IMR-90 (cell line): ENCODE data around the gene TULP4. TPM values are rescaled to one million over a fixed set of nuclear protein-coding genes. Genes with fewer than 3 reads are reported as not detected.

Experiments
- ATAC-seq: fragments of 200-7000 bp; cut with Tn5 transposase; 2 replicates; pipeline ENCODE4 v1.9.1; 2020; ENCODE audit warnings: low read depth, mild to moderate bottlenecking, moderate library complexity
- BruUV-seq: library from RNA; stranded (reverse); fragments of 400-500 nt; replicated peaks from 2 replicates; lab custom pipeline; 2021; lab: Mats Ljungman, UMichigan
- CTCF ChIA-PET: fragments of 300-600 bp; formaldehyde crosslinking; extraction: SDS; loops from one replicate; lab custom pipeline; 2021; ENCODE audit warnings: antibody characterized with exemption; lab: Yijun Ruan, JAX
- POLR2A ChIA-PET: fragments of 300-600 bp; sonication (Branson Sonifier 250); formaldehyde crosslinking; loops from one replicate; lab custom pipeline; 2022; ENCODE audit warnings: antibody characterized with exemption; ENCODE audit not compliant: unreplicated experiment; lab: Charles Lee
- DNase-seq: peaks from one replicate; pipeline ENCODE4 v3.0.0; 2013
- H2AFZ ChIP-seq: replicated peaks from 2 replicates; pipeline ENCODE3; 2013; ENCODE audit warnings: low read length, mild to moderate bottlenecking; ENCODE audit not compliant: poor library complexity
- H2AK5ac ChIP-seq: 2 replicates; pipeline ENCODE4 v1.6.1; 2013; ENCODE audit warnings: low read depth, low read length, inconsistent platforms
- H2AK9ac ChIP-seq: replicated peaks from 2 replicates; pipeline ENCODE3; 2013; ENCODE audit warnings: mild to moderate bottlenecking, low read depth, low read length, moderate library complexity; ENCODE audit not compliant: poor library complexity
- H2BK120ac ChIP-seq: 2 replicates; pipeline ENCODE4 v1.6.1; 2013; ENCODE audit warnings: low read depth, low read length, inconsistent platforms
- H2BK15ac ChIP-seq: 3 replicates; pipeline ENCODE4 v1.6.1; 2013; ENCODE audit warnings: low read depth, low read length, inconsistent platforms
- H2BK20ac ChIP-seq: 2 replicates; pipeline ENCODE4 v1.6.1; 2013; ENCODE audit warnings: low read depth, mild to moderate bottlenecking, inconsistent platforms, low read length, moderate library complexity
- H2BK5ac ChIP-seq: 2 replicates; pipeline ENCODE4 v1.6.1; 2013; ENCODE audit warnings: mild to moderate bottlenecking, low read depth, low read length, inconsistent platforms; ENCODE audit not compliant: poor library complexity, severe bottlenecking
- H3K14ac ChIP-seq: replicated peaks from 2 replicates; pipeline ENCODE4 v1.6.1; 2013; ENCODE audit warnings: low read depth, low read length, inconsistent platforms
- H3K18ac ChIP-seq: 2 replicates; pipeline ENCODE4 v1.6.1; 2013; ENCODE audit warnings: low read depth, low read length, control low read depth
- H3K23ac ChIP-seq: 2 replicates; pipeline ENCODE4 v1.6.1; 2013; ENCODE audit warnings: low read depth, low read length, inconsistent platforms
- H3K27ac ChIP-seq: 2 replicates; pipeline ENCODE4 v1.5.1; 2013; ENCODE audit warnings: mild to moderate bottlenecking, control low read depth, low read length; ENCODE audit not compliant: insufficient read depth
- H3K27me3 ChIP-seq: 2 replicates; pipeline ENCODE4 v1.6.1; 2013; ENCODE audit warnings: low read length; ENCODE audit not compliant: control insufficient read depth, insufficient read depth
- H3K36me3 ChIP-seq: 2 replicates; pipeline ENCODE4 v1.6.1; 2013; ENCODE audit warnings: low read length, mixed read lengths; ENCODE audit not compliant: control insufficient read depth, insufficient read depth
- H3K4ac ChIP-seq: 2 replicates; pipeline ENCODE4 v1.6.1; 2013; ENCODE audit warnings: low read depth, low read length, inconsistent platforms
- H3K4me1 ChIP-seq: 2 replicates; pipeline ENCODE4 v1.6.1; 2013; ENCODE audit warnings: low read length, mixed read lengths; ENCODE audit not compliant: control insufficient read depth, insufficient read depth
- H3K4me2 ChIP-seq: 2 replicates; pipeline ENCODE4 v1.6.1; 2013; ENCODE audit warnings: low read depth, mild to moderate bottlenecking, control low read depth, low read length, moderate library complexity
- H3K4me3 ChIP-seq: 2 replicates; pipeline ENCODE4 v1.5.1; 2013; ENCODE audit warnings: low read depth, mild to moderate bottlenecking, control low read depth, low read length, moderate library complexity; ENCODE audit not compliant: insufficient read depth
- H3K56ac ChIP-seq: 2 replicates; pipeline ENCODE4 v1.6.1; 2013; ENCODE audit warnings: low read length, inconsistent platforms; ENCODE audit not compliant: insufficient read depth; ENCODE audit errors: extremely low read depth
- H3K79me1 ChIP-seq, 2 experiments: 2 replicates each; pipeline ENCODE4 v1.6.1; 2013; ENCODE audit warnings: low read length in 2 of 2, inconsistent platforms in 1 of 2, low read depth in 1 of 2
- H3K9ac ChIP-seq: 2 replicates; pipeline ENCODE4 v1.6.1; 2013; ENCODE audit warnings: low read depth, low read length, control low read depth
- H3K9me1 ChIP-seq: 2 replicates; pipeline ENCODE4 v1.6.1; 2013; ENCODE audit warnings: low read length, inconsistent platforms; ENCODE audit not compliant: insufficient read depth
- H3K9me3 ChIP-seq: 2 replicates; pipeline ENCODE4 v1.6.1; 2013; ENCODE audit warnings: low read length; ENCODE audit not compliant: control insufficient read depth, insufficient read depth
- H4K20me1 ChIP-seq: 2 replicates; pipeline ENCODE4 v1.6.1; 2013; ENCODE audit warnings: low read length, inconsistent platforms; ENCODE audit not compliant: insufficient read depth
- H4K5ac ChIP-seq: 2 replicates; pipeline ENCODE4 v1.6.1; 2013; ENCODE audit warnings: mild to moderate bottlenecking, low read depth, low read length, control low read depth
- H4K8ac ChIP-seq, 2 experiments: 2 replicates each; pipeline ENCODE4 v1.6.1; 2013; ENCODE audit warnings: low read depth in 2 of 2, low read length in 2 of 2, control low read depth in 1 of 2, inconsistent platforms in 1 of 2
- H4K91ac ChIP-seq: 2 replicates; pipeline ENCODE4 v1.6.1; 2013; ENCODE audit warnings: low read depth, low read length, inconsistent platforms; ENCODE audit not compliant: insufficient read depth
- BHLHE40 ChIP-seq: fragments of 150-350 bp; IDR thresholded peaks from 2 replicates; pipeline ENCODE4 v1.6.1; 2016; ENCODE audit warnings: mild to moderate bottlenecking, low read depth, low read length
- CEBPB ChIP-seq: IDR thresholded peaks from 2 replicates; pipeline ENCODE4 v1.6.1; 2012; ENCODE audit warnings: low read depth, low read length, improper control_type of control experiment
- CHD1 ChIP-seq: IDR thresholded peaks from 2 replicates; pipeline ENCODE4 v1.6.1; 2012; ENCODE audit warnings: low read depth, low read length, improper control_type of control experiment
- FOS ChIP-seq: fragments of 150-350 bp; IDR thresholded peaks from 2 replicates; pipeline ENCODE4 v1.6.1; 2016; ENCODE audit warnings: low read depth, low read length
- MAFK ChIP-seq: IDR thresholded peaks from 2 replicates; pipeline ENCODE4 v1.6.1; 2012; ENCODE audit warnings: low read depth, low read length, improper control_type of control experiment
- MAZ ChIP-seq: IDR thresholded peaks from 2 replicates; pipeline ENCODE4 v1.6.1; 2012; ENCODE audit warnings: low read depth, mild to moderate bottlenecking, low read length, improper control_type of control experiment, moderate library complexity, borderline replicate concordance
- MXI1 ChIP-seq: IDR thresholded peaks from 2 replicates; pipeline ENCODE4 v1.6.1; 2012; ENCODE audit warnings: low read depth, mild to moderate bottlenecking, low read length, moderate library complexity, borderline replicate concordance
- NFE2L2 ChIP-seq: fragments of 150-350 bp; IDR thresholded peaks from 2 replicates; pipeline ENCODE4 v1.6.1; 2016; ENCODE audit warnings: low read depth, mild to moderate bottlenecking, low read length
- POLR2A ChIP-seq: IDR thresholded peaks from 2 replicates; pipeline ENCODE4 v1.6.1; 2012; ENCODE audit warnings: mild to moderate bottlenecking, low read depth, low read length
- RAD21 ChIP-seq: IDR thresholded peaks from 2 replicates; pipeline ENCODE4 v1.6.1; 2012; ENCODE audit warnings: low read length, improper control_type of control experiment
- RCOR1 ChIP-seq: IDR thresholded peaks from 2 replicates; pipeline ENCODE4 v1.6.1; 2012; ENCODE audit warnings: mild to moderate bottlenecking, low read length, improper control_type of control experiment; ENCODE audit not compliant: insufficient replicate concordance
- RFX5 ChIP-seq: IDR thresholded peaks from 2 replicates; pipeline ENCODE4 v1.8.0; 2012; ENCODE audit warnings: low read depth, mild to moderate bottlenecking, low read length, moderate library complexity
- SMC3 ChIP-seq: fragments of 150-350 bp; IDR thresholded peaks from 2 replicates; pipeline ENCODE4 v1.6.1; 2016; ENCODE audit warnings: low read depth, mild to moderate bottlenecking, antibody characterized with exemption, low read length, moderate library complexity
- WGBS, 2 experiments: methylation state at CpG; one replicate each; pipeline versions ENCODE4 v1.1.5 to v1.1.7; 2013; ENCODE audit warnings: missing lambda C conversion rate in 2 of 2; ENCODE audit not compliant: insufficient read length in 1 of 2; ENCODE audit errors: extremely low coverage in 2 of 2; 5-methylcytosine and 5-hydroxymethylcytosine counted together
- dilution Hi-C: fragments of 300-500 bp; cut with HindIII; formaldehyde crosslinking; loops from one replicate; pipeline ENCODE4 v1.14.3; 2018; ENCODE audit warnings: low sequenced_read_pairs; ENCODE audit not compliant: unreplicated experiment
- in situ Hi-C: fragments of 300-500 bp; cut with MboI; formaldehyde crosslinking; loops from 3 replicates; pipeline ENCODE4 v1.14.3; 2019; ENCODE audit warnings: low sequenced_read_pairs, inconsistent platforms, mixed read lengths
- intact Hi-C: fragments of 100-400 bp; cut with micrococcal nuclease; formaldehyde crosslinking; loops from 2 replicates; pipeline ENCODE4 v1.10.0; 2022
- polyA plus RNA-seq, 3 experiments: library from polyadenylated mRNA; depleted of rRNA; stranded (reverse); fragments of >200 nt; gene quantifications; 2 replicates each; pipeline ENCODE4 v1.2.3, GENCODE V29; 2012; ENCODE audit warnings: low replicate concordance in 1 of 3
- total RNA-seq: library from RNA; depleted of rRNA; stranded (reverse); fragments of >200 nt; gene quantifications from 2 replicates; pipeline ENCODE4 v1.2.3, GENCODE V29; 2012
- TF ChIP-seq, protein P1 (sequence below): fragments of 150-350 bp; IDR thresholded peaks from 2 replicates; pipeline ENCODE4 v1.6.1; 2017; ENCODE audit warnings: mild to moderate bottlenecking, antibody characterized with exemption, low read length, low read depth
- TF ChIP-seq, protein P2 (sequence below): conservative IDR thresholded peaks from 2 replicates; pipeline ENCODE4 v1.5.1; 2012; ENCODE audit warnings: mild to moderate bottlenecking, low read depth, low read length, improper control_type of control experiment
- TF ChIP-seq, protein P3 (sequence below): fragments of 150-350 bp; IDR thresholded peaks from 2 replicates; pipeline ENCODE4 v1.6.1; 2016; ENCODE audit warnings: low read depth, mild to moderate bottlenecking, low read length, moderate library complexity, borderline replicate concordance

The TULP4 gene
- total and polyA plus RNA-seq, 2 of the 4 experiments (the other 2 are of a cell fraction): 8.1 to 30.6 TPM

DNA sequence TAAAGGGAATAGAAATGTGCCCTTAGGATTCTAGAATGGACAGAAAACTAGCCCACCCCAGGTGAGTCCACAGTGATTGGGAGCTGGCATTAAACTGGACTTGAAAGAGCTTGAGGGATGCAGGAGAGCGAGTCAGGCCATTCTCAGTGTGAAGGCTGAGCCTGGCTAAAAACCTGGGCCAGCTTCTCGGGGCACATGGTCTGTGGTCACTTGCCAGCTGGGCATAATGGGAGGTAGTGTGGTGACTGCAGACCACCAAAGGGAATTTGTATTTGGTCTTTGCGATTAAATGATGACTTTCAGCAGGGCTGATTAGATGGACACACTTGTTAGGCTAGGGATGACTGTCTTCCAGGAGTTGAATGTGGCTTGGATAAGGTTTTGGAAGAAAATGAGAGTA lies 71.3 kb downstream of the TULP4 start:
- Histone ChIP-seq H3K4me2 (no peak overlapping the region), H3K4ac (no peak overlapping the region), H2AK9ac (no peak overlapping the region), H2BK15ac (no peak overlapping the region), H3K27ac (no peak overlapping the region), H3K4me1 (peaks cover 1% of the 10 kb centered on the region; the same call in 1 of the 2 replicates), H2BK120ac (no peak overlapping the region), H4K8ac (no peak overlapping the region), H2BK5ac (no peak overlapping the region), H3K9ac (no peak overlapping the region), H4K20me1 (peaks cover 4% of the 10 kb centered on the region; the same call in 1 of the 2 replicates), H3K23ac (no peak overlapping the region), H3K4me3 (no peak overlapping the region), H4K91ac (no peak overlapping the region), H3K27me3 (no peaks in the 10 kb centered on the region), H3K79me1 (peaks cover 25 to 44% of the 10 kb centered on the region in 2 experiments), H2AFZ (no peak overlapping the region), H3K14ac (no peak overlapping the region), H3K18ac (no peak overlapping the region), H3K9me1 (no peaks in the 10 kb centered on the region; the same call in 1 of the 2 replicates), H3K36me3 (no peaks in the 10 kb centered on the region), H3K56ac (no peak overlapping the region), H4K5ac (no peak overlapping the region), H2BK20ac (no peak overlapping the region), H2AK5ac (no peak overlapping the region), H3K9me3 (no peaks in the 10 kb centered on the region)
- no TSS peak for BruUV-seq
- ChIA-PET CTCF (no interaction called here), POLR2A (no interaction called here)
- intact Hi-C loops (no loop called here), in situ Hi-C loops (no loop called here), dilution Hi-C loops (no loop called here)
- ATAC-seq: no peak
- TF ChIP-seq MXI1: no peak
- no peak for TF ChIP-seq FOS
- TF ChIP-seq POLR2A: no peak
- no peak for TF ChIP-seq BHLHE40
- TF ChIP-seq, protein P1, sequence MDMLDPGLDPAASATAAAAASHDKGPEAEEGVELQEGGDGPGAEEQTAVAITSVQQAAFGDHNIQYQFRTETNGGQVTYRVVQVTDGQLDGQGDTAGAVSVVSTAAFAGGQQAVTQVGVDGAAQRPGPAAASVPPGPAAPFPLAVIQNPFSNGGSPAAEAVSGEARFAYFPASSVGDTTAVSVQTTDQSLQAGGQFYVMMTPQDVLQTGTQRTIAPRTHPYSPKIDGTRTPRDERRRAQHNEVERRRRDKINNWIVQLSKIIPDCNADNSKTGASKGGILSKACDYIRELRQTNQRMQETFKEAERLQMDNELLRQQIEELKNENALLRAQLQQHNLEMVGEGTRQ: no peak
- TF ChIP-seq MAFK: no peak
- no peak for TF ChIP-seq NFE2L2
- TF ChIP-seq MAZ: no peak
- TF ChIP-seq SMC3: no peak
- no peak for TF ChIP-seq RCOR1
- TF ChIP-seq, protein P2, sequence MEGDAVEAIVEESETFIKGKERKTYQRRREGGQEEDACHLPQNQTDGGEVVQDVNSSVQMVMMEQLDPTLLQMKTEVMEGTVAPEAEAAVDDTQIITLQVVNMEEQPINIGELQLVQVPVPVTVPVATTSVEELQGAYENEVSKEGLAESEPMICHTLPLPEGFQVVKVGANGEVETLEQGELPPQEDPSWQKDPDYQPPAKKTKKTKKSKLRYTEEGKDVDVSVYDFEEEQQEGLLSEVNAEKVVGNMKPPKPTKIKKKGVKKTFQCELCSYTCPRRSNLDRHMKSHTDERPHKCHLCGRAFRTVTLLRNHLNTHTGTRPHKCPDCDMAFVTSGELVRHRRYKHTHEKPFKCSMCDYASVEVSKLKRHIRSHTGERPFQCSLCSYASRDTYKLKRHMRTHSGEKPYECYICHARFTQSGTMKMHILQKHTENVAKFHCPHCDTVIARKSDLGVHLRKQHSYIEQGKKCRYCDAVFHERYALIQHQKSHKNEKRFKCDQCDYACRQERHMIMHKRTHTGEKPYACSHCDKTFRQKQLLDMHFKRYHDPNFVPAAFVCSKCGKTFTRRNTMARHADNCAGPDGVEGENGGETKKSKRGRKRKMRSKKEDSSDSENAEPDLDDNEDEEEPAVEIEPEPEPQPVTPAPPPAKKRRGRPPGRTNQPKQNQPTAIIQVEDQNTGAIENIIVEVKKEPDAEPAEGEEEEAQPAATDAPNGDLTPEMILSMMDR: no peak
- TF ChIP-seq RFX5: no peak
- TF ChIP-seq, protein P3, sequence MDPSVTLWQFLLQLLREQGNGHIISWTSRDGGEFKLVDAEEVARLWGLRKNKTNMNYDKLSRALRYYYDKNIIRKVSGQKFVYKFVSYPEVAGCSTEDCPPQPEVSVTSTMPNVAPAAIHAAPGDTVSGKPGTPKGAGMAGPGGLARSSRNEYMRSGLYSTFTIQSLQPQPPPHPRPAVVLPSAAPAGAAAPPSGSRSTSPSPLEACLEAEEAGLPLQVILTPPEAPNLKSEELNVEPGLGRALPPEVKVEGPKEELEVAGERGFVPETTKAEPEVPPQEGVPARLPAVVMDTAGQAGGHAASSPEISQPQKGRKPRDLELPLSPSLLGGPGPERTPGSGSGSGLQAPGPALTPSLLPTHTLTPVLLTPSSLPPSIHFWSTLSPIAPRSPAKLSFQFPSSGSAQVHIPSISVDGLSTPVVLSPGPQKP: no peak
- TF ChIP-seq RAD21: no peak
- TF ChIP-seq CEBPB: no peak
- no peak for TF ChIP-seq CHD1
- DNase-seq: no peak
- WGBS, 2 experiments: no CpG with 5 or more reads among the region's 3 CpGs
